GM23338 (cell line): ENCODE data around the gene TRAF1. TPM values are rescaled to one million over a fixed set of nuclear protein-coding genes. Genes with fewer than 3 reads are reported as not detected.

ENCODE experiments used
- ATAC-seq: fragments of 200-7000 bp; cut with Tn5 transposase; 3 replicates; pipeline ENCODE4 v1.9.1; 2020
- DNase-seq: peaks from one replicate; pipeline ENCODE4 v3.0.0-alpha.2; 2015; ENCODE audit warnings: low spot score
- H2AFZ ChIP-seq: fragments of 200-600 bp; sonication (generic); 2 replicates; pipeline ENCODE4 v1.8.0; 2016; ENCODE audit warnings: antibody characterized with exemption, mild to moderate bottlenecking, moderate library complexity
- H3F3A ChIP-seq: fragments of 200-600 bp; sonication (generic); replicated peaks from 2 replicates; pipeline ENCODE4 v1.8.0; 2017; ENCODE audit warnings: antibody characterized with exemption, mixed run types, low read depth
- H3K27ac ChIP-seq: fragments of 200-600 bp; sonication (generic); 2 replicates; pipeline ENCODE4 v1.6.1; 2016; ENCODE audit warnings: low read depth
- H3K27me3 ChIP-seq: fragments of 200-600 bp; sonication (generic); 2 replicates; pipeline ENCODE4 v1.8.0; 2016; ENCODE audit warnings: mild to moderate bottlenecking, mixed run types, moderate library complexity; ENCODE audit not compliant: insufficient read depth
- H3K36me3 ChIP-seq: fragments of 200-600 bp; sonication (generic); 2 replicates; pipeline ENCODE4 v1.8.0; 2016; ENCODE audit warnings: mild to moderate bottlenecking; ENCODE audit not compliant: insufficient read depth
- H3K4me1 ChIP-seq: fragments of 200-600 bp; sonication (generic); 2 replicates; pipeline ENCODE4 v1.8.0; 2016; ENCODE audit warnings: mild to moderate bottlenecking, moderate library complexity; ENCODE audit not compliant: insufficient read depth
- H3K4me2 ChIP-seq: fragments of 200-600 bp; sonication (generic); 2 replicates; pipeline ENCODE4 v1.7.1; 2017; ENCODE audit warnings: mixed run types
- H3K4me3 ChIP-seq: fragments of 200-600 bp; sonication (generic); 2 replicates; pipeline ENCODE4 v1.6.1; 2016; ENCODE audit warnings: mixed run types
- H3K79me2 ChIP-seq: fragments of 200-600 bp; sonication (generic); replicated peaks from 2 replicates; pipeline ENCODE4 v1.8.0; 2017; ENCODE audit warnings: mild to moderate bottlenecking; ENCODE audit not compliant: insufficient read depth
- H3K9me2 ChIP-seq: fragments of 200-600 bp; sonication (generic); 2 replicates; pipeline ENCODE4 v1.8.0; 2017; ENCODE audit not compliant: insufficient read depth
- H4K20me1 ChIP-seq: fragments of 200-600 bp; sonication (generic); replicated peaks from 2 replicates; pipeline ENCODE4 v1.8.0; 2017; ENCODE audit warnings: mild to moderate bottlenecking; ENCODE audit not compliant: insufficient read depth
- H3K27ac Mint-ChIP-seq: 2 replicates; pipeline ENCODE4 v1.8.0; 2020; ENCODE audit warnings: inconsistent platforms, mild to moderate bottlenecking, moderate library complexity, mixed read lengths
- H3K27me3 Mint-ChIP-seq: 3 replicates; pipeline ENCODE4 v1.8.0; 2022; ENCODE audit warnings: low read depth, mild to moderate bottlenecking, moderate library complexity, mixed read lengths, inconsistent platforms; ENCODE audit not compliant: insufficient read depth, poor library complexity
- H3K36me3 Mint-ChIP-seq: 3 replicates; pipeline ENCODE4 v1.8.0; 2021; ENCODE audit warnings: low read depth, mild to moderate bottlenecking, inconsistent platforms, moderate library complexity, mixed read lengths
- H3K4me1 Mint-ChIP-seq: 3 replicates; pipeline ENCODE4 v1.8.0; 2020; ENCODE audit warnings: mild to moderate bottlenecking, inconsistent platforms, mixed read lengths
- H3K4me3 Mint-ChIP-seq: 3 replicates; pipeline ENCODE4 v1.8.0; 2021; ENCODE audit warnings: moderate library complexity, mild to moderate bottlenecking, inconsistent platforms, mixed read lengths
- H3K9me3 Mint-ChIP-seq: 3 replicates; pipeline ENCODE4 v1.8.0; 2020; ENCODE audit warnings: moderate library complexity, mild to moderate bottlenecking, inconsistent platforms, mixed read lengths
- CREB1 ChIP-seq: fragments of 250-450 bp; sonication (Bioruptor Pico); IDR thresholded peaks from 2 replicates; pipeline ENCODE4 v1.5.0; 2020; ENCODE audit warnings: low read depth, mild to moderate bottlenecking, moderate library complexity
- EZH2phosphoT487 ChIP-seq: fragments of 200-600 bp; sonication (generic); IDR thresholded peaks from one replicate; pipeline ENCODE4 v1.8.1; 2018; ENCODE audit warnings: antibody characterized with exemption; ENCODE audit not compliant: unreplicated experiment
- JUNB ChIP-seq: IDR thresholded peaks from one replicate; pipeline ENCODE4 v1.6.1; 2016; ENCODE audit warnings: antibody characterized with exemption; ENCODE audit not compliant: unreplicated experiment
- NANOG ChIP-seq: IDR thresholded peaks from 2 replicates; pipeline ENCODE4 v1.6.1; 2016; ENCODE audit warnings: antibody characterized with exemption, borderline replicate concordance
- POLR2AphosphoS5 ChIP-seq: IDR thresholded peaks from 2 replicates; pipeline ENCODE4 v1.6.1; 2016; ENCODE audit warnings: antibody characterized with exemption, low read depth
- STAT1 ChIP-seq: IDR thresholded peaks from one replicate; pipeline ENCODE4 v1.6.1; 2016; ENCODE audit warnings: antibody characterized with exemption; ENCODE audit not compliant: unreplicated experiment
- ZNF114 ChIP-seq: fragments of 250-450 bp; sonication (Bioruptor Pico); IDR thresholded peaks from 2 replicates; pipeline ENCODE4 v1.5.0; 2020; ENCODE audit warnings: mild to moderate bottlenecking, moderate library complexity
- ZNF331 ChIP-seq: fragments of 250-450 bp; sonication (Bioruptor Pico); IDR thresholded peaks from 2 replicates; pipeline ENCODE4 v1.5.0; 2020; ENCODE audit warnings: low read depth, mild to moderate bottlenecking, moderate library complexity
- polyA plus RNA-seq: library from polyadenylated mRNA; unstranded; fragments of >200 nt; fragmentation: Nextera tagmentation; extraction: Ambion mirVana; gene quantifications from 2 replicates; pipeline ENCODE4 v1.2.1, GENCODE V29; 2016
- total RNA-seq: library from RNA; depleted of rRNA; stranded (reverse); fragments of >200 nt; shearing (Covaris generic); gene quantifications from 2 replicates; pipeline ENCODE4 v1.2.3, GENCODE V29; 2014
- TF ChIP-seq, protein P1 (sequence below): IDR thresholded peaks from one replicate; pipeline ENCODE4 v1.6.1; 2018; ENCODE audit warnings: antibody characterized with exemption; ENCODE audit not compliant: unreplicated experiment
- TF ChIP-seq, protein P2 (sequence below): IDR thresholded peaks from 2 replicates; pipeline ENCODE4 v1.6.1; 2016; ENCODE audit warnings: antibody characterized with exemption

The TRAF1 gene
- total and polyA plus RNA-seq, 2 experiments from 2014 or later = 0.39 to 1.4 TPM

DNA sequence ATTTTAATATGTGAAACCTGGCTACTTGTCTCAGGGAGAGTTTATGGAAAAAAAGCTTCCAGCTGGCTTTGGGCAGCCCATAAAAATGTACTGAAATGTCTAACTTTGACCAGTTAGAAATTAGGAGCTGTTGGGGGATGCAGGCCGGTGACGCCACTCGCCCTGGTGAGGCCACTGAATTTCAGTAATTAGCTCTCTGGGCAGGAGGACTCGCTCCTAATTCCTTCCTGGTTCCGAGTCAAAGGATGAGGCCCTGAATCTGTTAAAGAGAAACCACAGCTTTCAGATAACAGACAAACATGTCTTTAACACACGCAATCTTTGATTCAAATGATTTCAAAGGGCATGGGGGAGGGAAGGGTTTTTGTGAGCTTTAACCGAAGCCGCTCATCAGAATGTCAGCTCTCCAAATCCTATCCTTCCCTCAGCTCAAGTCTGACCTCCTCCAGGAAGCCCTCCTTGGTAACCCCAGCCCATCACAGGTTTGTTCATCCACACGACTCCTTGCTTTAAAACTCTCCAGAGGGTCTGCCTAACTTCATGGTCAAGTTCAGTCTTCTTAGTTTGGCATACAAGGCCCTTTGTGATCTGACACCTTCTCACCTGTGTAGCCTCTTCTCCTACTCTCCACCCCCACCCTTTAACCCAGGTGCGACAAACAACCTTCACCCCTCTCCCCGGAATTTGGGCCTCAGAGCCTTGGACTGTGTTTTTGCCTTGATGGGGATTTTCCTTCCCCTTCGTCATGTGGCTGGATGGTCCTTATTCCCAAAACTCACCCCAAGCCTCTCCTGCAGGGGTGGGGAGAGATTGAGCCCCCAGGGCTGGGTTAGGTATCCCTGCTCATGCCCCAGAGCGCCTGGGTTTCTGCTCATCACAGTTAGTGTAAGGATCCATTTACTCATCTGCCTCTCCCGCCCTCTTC is 36.0 kb downstream of the TRAF1 start (continued):
- TF ChIP-seq, protein P1, sequence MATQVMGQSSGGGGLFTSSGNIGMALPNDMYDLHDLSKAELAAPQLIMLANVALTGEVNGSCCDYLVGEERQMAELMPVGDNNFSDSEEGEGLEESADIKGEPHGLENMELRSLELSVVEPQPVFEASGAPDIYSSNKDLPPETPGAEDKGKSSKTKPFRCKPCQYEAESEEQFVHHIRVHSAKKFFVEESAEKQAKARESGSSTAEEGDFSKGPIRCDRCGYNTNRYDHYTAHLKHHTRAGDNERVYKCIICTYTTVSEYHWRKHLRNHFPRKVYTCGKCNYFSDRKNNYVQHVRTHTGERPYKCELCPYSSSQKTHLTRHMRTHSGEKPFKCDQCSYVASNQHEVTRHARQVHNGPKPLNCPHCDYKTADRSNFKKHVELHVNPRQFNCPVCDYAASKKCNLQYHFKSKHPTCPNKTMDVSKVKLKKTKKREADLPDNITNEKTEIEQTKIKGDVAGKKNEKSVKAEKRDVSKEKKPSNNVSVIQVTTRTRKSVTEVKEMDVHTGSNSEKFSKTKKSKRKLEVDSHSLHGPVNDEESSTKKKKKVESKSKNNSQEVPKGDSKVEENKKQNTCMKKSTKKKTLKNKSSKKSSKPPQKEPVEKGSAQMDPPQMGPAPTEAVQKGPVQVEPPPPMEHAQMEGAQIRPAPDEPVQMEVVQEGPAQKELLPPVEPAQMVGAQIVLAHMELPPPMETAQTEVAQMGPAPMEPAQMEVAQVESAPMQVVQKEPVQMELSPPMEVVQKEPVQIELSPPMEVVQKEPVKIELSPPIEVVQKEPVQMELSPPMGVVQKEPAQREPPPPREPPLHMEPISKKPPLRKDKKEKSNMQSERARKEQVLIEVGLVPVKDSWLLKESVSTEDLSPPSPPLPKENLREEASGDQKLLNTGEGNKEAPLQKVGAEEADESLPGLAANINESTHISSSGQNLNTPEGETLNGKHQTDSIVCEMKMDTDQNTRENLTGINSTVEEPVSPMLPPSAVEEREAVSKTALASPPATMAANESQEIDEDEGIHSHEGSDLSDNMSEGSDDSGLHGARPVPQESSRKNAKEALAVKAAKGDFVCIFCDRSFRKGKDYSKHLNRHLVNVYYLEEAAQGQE = no peak
- TF ChIP-seq ZNF114 (CRISPR knock-in tag) = no peak
- TF ChIP-seq STAT1 = no peak

DNA sequence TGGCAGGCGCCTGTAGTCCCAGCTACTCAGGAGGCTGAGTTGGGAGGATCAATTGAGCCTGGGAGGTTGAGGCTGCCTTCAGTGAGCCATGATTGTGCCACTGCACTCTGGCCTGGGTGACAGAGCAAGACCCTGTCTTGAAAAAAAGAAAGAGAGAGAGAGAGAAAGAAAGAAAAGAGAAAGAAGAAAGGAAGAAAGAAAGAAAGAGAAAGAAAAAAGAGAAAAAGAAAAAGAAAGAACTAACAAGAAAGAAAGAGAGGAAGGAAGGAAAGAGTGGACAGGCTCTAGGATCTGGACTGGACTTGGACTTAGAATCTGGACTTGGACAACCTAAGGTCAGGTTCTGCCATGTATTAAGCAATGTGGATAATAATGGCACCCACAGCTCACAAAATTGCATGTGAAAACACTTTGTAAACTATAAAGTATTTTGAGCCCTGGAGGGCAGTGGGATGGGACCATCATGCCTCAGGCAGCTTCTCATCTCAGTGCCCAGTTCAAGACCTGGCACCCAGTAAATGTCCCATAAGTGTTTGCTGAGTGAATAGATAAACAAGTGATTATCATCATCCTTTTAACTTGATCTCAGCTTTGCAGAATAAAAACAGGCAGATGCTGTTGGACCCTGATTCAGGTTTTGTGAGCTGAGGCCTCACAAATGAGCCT is 36.9 kb downstream of the TRAF1 start:
- H3K4me2 ChIP-seq = no peak overlapping the region
- H3K4me1 Mint-ChIP-seq = peaks cover 20% of the 10 kb centered on the region
- H3K9me3 Mint-ChIP-seq = no peaks in the 10 kb centered on the region
- H3K79me2 ChIP-seq = no peaks in the 10 kb centered on the region
- ATAC-seq (no peak), DNase-seq (no peak)
- no peaks in the 10 kb centered on the region for H3K36me3 ChIP-seq
- H3K4me3 ChIP-seq = no peak overlapping the region
- peaks cover 6% of the 10 kb centered on the region; the same call in 1 of the 2 replicates for H3K4me1 ChIP-seq
- no peaks in the 10 kb centered on the region for H3K9me2 ChIP-seq
- no peaks in the 10 kb centered on the region for H4K20me1 ChIP-seq
- H3K27ac ChIP-seq = no peak overlapping the region
- H3F3A ChIP-seq = peaks cover 8% of the 10 kb centered on the region; the same call in 1 of the 2 replicates
- H3K4me3 Mint-ChIP-seq = no peak overlapping the region
- H3K27me3 Mint-ChIP-seq = peaks cover 14% of the 10 kb centered on the region
- H3K36me3 Mint-ChIP-seq = no peaks in the 10 kb centered on the region
- H3K27me3 ChIP-seq = peaks cover 14% of the 10 kb centered on the region
- 0 out of 2 replicates have a peak overlapping the region, but pooled peaks have one; percentile 11 for H2AFZ ChIP-seq
- no peak overlapping the region for H3K27ac Mint-ChIP-seq
- TF ChIP-seq EZH2phosphoT487 (no peak), STAT1 (no peak)

DNA sequence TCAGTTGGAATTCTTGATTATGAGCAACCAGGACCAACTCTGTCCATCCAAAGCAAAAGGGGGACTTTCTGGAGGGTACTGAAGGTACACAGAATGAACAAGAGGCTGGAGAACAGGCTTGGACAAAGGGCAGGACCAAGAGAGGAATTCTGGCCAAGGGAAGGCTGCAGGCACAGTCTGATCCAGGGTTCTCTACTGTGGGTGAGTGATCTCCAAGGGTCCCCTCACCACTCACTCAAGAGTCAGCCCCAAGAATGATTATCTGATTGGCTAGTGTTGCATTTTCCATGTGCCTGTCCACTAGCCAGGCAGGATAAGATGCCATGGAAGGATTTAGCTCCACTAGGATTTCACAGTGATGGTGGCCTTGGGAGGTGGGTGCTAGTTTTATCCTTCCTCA is 38.0 kb downstream of the TRAF1 start:
- H3K36me3 ChIP-seq = no peaks in the 10 kb centered on the region
- H3K9me2 ChIP-seq = no peaks in the 10 kb centered on the region
- Mint-ChIP-seq H3K27me3 (peaks cover 13% of the 10 kb centered on the region), H3K27ac (no peak overlapping the region), H3K4me1 (peaks cover 20% of the 10 kb centered on the region), H3K9me3 (no peaks in the 10 kb centered on the region), H3K4me3 (no peak overlapping the region), H3K36me3 (no peaks in the 10 kb centered on the region)
- peaks cover 4% of the 10 kb centered on the region for H3K27me3 ChIP-seq
- ATAC-seq (no peak), DNase-seq (no peak)
- H3K4me2 ChIP-seq = no peak overlapping the region
- H3K4me1 ChIP-seq = peaks cover 6% of the 10 kb centered on the region; the same call in 1 of the 2 replicates
- no peak overlapping the region for H2AFZ ChIP-seq
- H3K79me2 ChIP-seq = no peaks in the 10 kb centered on the region
- H3K27ac ChIP-seq = no peak overlapping the region
- peaks cover 2% of the 10 kb centered on the region; the same call in 1 of the 2 replicates for H3F3A ChIP-seq
- no peaks in the 10 kb centered on the region for H4K20me1 ChIP-seq
- no peak overlapping the region for H3K4me3 ChIP-seq
- TF ChIP-seq ZNF114 (CRISPR knock-in tag) (no peak), POLR2AphosphoS5 (no peak), ZNF331 (CRISPR knock-in tag) (no peak), NANOG (no peak), JUNB (no peak), CREB1 (CRISPR knock-in tag) (no peak)
- TF ChIP-seq, protein P1 = no peak
- TF ChIP-seq, protein P2, sequence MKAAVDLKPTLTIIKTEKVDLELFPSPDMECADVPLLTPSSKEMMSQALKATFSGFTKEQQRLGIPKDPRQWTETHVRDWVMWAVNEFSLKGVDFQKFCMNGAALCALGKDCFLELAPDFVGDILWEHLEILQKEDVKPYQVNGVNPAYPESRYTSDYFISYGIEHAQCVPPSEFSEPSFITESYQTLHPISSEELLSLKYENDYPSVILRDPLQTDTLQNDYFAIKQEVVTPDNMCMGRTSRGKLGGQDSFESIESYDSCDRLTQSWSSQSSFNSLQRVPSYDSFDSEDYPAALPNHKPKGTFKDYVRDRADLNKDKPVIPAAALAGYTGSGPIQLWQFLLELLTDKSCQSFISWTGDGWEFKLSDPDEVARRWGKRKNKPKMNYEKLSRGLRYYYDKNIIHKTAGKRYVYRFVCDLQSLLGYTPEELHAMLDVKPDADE = no peak
